Amniotic epithelial cell (primary cell): ENCODE data around the gene DAB2IP.

Source experiments
- DNase-seq: peaks from one replicate; pipeline ENCODE4 v3.0.0-alpha.2; 2010; ENCODE audit warnings: low read depth

The DAB2IP gene

DNA sequence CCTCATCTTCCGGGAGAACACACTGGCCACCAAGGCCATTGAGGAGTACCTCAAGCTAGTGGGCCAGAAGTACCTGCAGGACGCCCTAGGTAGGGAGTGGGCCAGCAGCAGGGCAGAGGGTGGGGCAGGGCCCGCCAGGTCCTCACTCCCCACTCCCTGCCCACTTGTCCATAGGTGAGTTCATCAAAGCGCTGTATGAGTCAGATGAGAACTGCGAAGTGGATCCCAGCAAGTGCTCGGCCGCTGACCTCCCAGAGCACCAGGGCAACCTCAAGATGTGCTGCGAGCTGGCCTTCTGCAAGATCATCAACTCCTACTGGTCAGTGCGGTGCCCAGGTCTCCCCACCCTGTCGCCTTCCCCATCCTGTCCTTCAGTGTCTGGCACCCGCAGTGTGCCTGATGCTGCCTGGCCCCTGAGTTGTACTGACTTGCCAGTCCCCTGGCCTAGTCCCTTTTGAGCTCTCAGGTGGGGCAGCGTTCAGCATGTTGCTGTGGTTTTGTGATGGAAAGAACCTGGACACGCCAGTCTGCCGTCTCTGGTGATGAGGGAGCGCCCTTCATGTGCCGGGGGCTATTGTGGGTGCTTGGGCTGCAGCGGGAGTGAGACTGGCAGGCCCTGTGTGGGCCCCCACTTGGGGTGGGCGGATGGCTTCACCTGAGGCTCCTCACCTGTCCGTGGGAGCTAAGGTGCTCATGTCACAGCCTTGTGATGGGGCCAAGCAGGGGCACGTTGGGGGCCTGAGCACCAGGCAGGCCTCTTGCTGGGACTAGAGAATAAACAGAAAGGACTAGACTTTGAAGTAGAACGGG is 112.3 kb downstream of the DAB2IP start:
- DNase-seq: no peak

DNA sequence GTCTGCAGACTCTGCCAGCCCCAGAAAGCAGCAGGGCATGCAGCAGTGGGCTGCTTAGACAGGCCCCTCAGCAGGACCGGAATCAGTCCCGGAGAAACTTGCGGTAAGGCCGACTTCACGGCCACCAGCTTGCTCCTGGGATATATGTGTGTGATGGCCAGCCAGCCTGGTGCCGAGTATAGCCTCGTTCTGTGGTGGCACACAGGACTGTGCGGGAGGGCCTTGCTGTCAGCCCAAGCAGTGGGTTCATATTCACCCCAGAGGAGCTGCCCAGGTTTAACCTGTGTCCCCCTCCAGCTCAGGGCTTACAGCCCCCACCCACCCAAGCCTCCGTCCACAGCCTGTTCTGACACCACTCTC is 112.9 kb downstream of the DAB2IP start:
- DNase-seq: no peak

DNA sequence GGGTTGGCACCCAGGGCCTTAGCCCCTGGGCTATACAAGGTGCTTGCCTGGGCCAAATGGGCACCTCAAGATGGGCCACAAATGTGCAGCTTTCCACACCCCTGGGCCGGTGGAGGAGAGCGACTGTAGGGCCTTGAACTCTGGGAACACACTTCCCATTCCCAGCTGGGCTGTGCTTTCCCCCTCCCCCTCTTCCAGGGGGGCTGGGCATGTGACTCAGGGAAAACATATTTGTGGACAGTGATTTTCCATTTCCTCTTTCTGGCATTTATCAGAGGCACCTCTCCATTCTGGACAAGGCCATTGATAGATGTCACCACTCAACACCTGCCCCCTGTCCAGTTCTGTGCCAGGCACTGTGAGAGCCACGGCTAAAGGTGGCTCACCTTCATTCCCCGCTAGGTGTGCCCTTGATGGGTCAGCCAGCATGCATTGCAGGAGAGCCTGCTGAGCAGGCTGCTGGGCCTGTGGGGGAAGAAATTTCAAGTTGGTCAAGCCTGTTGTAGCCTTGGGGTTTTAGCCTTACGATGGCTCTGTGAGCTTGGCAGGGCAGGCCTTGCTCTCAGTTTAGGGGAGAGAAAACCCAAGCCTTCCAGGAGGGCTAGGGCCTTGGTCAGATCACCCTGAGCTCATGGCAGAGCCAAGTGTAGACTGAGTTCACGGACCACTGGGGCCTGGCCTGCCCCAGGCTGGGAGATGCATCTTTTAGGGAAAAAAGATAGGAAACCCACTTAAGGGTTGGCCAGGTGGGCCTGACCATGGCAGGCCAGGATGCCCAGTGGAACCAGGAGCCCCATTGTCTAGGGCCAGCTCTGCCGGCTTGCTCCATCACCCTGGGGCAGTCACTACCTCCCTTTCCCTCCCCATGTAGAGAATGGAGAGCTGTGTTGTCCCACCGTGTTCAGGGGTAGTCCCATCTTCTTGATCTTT is 113.9 kb downstream of the DAB2IP start:
- DNase-seq: peak; percentile 55

DNA sequence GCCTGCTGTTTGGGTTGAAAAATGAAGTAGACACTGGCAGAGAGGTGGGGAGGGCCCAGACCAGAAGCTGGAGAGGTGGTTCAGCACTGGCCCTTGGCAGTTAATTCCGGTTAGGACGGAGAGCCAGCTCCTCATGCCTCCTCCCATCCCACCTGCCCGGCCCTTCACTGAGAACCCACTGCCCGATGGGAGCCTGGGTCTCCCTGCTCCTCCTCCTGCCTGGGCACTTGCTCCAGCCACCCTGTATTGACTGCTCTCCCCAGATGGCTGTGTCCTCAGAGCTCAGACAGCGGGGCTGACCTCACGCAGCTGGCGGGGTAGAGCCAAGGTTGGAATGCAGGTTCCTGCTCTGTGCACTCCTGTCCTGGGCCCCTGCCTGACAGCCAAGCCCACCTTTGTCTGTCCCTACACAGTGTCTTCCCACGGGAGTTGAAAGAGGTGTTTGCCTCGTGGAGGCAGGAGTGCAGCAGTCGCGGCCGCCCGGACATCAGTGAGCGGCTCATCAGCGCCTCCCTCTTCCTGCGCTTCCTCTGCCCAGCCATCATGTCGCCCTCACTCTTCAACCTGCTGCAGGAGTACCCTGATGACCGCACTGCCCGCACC is 114.7 kb downstream of the DAB2IP start:
- DNase-seq: no peak

DNA sequence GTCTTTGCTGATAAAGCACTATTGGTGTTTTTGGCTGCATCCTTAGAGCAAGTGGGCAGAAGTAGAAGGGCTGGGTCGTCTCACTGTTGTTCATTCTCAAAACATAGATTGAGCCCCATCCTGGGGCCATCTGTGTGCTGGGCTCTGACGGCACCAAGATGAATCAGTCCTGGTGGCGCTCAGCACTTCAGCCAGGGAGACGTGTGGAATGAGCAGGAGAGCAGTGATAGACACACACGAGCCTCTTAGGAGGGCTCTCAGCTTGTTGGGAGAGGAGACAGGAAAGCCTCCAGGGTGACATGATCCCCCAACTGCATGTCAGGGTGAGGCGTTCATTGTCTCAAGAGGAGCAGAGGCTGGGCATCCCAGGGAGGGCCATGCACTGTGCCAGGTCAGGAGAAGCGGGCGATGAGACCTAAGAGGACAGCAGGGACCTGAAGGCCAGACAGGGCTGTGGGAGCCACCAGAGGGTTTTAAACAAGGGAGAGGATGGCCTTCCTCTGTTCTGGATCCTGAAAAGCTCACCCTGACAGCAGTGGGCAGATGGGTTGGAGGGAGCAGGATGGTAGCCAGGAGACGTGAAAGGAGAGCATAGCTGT is 115.8 kb downstream of the DAB2IP start:
- DNase-seq: no peak

DNA sequence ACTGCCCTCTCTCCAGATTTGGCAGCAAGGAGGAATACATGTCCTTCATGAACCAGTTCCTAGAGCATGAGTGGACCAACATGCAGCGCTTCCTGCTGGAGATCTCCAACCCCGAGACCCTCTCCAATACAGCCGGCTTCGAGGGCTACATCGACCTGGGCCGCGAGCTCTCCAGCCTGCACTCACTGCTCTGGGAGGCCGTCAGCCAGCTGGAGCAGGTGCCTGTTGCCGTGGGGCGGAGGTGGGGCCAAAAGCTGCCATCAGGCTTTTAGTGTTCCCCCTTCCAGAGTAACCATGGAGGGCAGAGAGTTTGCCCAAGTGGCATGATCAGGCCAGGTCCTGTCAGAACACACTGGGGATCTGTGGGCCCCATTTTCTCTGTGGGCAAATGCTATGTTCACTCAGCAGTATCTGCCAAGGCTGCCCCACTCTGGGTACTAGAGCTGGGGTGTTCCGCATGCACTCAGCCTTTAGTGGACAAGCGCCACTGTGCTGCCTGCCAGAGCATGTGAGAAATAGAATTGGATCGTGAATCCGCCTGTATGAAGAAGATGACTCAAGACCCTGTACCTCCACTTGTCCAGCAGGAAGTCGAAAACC is 117.1 kb downstream of the DAB2IP start:
- no peak for DNase-seq

DNA sequence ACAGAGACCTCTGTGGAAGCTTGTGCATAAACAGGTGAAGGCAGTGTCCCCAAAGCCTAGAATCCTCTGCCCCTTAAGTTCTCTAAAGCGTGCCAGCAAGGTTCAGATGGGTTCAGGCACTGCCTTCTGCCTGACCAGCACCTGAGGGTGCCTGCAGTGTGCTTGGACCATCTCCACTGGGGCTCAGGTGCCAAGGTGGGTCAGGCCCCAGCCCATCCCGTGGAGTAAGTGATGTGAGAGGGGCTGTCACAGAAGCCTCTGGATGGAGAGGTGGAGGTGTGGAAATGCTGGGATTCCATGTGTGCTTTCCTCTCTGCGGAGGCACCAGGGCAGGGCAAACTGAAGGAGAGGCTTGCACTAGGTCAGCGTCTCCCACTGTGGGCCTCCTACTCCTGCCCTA is 118.5 kb downstream of the DAB2IP start:
- DNase-seq: no peak

DNA sequence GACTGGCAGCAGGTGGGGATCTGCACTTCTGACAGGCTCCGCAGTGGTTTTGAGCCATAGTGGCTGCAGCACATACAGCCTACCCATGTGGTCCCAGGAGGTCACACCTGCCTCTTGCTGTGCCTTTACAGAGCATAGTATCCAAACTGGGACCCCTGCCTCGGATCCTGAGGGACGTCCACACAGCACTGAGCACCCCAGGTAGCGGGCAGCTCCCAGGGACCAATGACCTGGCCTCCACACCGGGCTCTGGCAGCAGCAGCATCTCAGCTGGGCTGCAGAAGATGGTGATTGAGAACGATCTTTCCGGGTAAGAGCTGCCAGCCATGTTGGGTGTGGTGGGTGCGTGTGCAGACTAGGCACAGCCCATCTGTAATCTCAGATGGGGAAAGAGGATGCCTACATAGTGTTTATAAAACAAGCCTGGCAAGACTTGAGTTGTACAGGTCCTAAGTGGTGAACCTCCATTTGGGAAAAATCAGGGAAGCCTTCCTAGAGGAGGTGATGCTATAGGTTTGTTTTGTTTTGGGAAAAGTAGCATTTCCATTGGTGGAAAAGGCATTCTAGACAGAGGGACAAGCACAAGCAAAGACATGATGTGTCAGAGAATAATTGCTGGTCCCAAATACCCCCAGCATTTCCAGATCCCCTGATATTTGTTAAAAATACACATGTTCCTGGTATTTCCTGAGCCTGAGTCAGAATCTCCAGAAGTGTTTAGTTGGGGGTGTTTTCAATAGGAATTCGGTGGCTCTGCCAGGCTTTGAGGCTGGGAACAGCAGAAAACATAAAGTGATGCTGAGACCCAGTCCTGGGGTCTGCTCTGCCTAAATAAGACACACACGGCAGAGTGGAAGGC is 119.2 kb downstream of the DAB2IP start:
- no peak for DNase-seq

DNA sequence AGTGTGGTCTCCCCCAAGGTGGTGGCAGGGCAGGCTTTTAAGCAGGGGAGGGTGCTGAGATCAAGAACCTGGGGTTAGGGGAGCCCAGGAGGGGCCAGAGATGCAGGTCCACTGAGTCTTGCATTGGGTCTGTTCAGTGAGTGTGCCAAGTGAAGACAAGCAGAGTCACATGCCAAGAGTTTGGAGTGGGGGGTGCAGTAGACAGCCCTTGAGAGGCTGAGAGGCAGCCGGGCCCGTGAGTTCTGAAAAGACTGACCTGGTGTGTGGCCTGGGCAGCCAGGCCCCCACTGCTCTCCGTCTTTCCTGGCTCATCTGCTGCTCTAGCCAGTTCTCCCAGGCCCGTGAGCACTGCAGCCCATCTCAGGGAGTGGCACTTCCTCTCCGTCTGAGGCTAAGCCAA is 120.0 kb downstream of the DAB2IP start:
- DNase-seq: no peak

DNA sequence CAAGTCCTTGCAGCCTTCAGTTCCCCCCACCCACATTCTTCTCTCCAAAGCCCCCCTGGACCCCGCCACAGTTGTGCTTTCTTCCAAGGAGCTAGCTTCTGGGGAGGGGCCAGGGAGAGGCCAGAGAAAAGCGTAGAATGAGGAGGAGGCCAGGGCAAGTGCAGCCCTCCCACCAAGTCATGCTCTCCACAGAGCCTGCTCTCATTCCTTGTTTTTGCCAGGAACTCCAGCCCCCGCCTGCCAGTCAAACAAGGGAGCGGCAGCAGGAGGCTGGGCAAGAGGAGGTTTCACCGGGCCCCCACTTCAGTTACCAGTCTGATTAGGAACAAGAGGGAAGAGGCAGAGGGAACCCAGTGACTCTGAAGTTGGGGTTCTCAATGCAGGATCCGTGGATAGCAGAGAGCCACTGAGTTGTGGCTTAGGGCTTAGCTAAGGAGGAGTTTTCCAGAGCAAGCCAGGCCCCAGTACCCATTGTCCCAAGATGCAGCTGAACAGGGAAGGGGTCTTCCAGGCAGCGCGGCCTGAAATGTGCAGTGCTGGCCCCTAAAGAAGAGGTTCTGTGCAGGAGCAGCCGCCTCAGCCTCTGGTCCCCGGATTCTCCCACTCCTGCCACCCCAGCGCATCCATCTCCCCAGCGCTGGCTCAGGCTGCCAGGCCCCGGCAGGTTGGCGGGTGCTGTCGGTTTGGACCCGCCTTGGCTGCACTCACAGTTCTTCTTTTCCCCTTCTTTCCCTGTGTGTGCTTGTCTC is 120.6 kb downstream of the DAB2IP start:
- DNase-seq: no peak

DNA sequence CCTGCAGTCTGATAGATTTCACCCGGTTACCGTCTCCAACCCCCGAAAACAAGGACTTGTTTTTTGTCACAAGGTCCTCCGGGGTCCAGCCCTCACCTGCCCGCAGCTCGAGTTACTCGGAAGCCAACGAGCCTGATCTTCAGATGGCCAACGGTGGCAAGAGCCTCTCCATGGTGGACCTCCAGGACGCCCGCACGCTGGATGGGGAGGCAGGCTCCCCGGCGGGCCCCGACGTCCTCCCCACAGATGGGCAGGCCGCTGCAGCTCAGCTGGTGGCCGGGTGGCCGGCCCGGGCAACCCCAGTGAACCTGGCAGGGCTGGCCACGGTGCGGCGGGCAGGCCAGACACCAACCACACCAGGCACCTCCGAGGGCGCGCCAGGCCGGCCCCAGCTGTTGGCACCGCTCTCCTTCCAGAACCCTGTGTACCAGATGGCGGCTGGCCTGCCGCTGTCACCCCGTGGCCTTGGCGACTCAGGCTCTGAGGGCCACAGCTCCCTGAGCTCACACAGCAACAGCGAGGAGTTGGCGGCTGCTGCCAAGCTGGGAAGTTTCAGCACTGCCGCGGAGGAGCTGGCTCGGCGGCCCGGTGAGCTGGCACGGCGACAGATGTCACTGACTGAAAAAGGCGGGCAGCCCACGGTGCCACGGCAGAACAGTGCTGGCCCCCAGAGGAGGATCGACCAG is 121.3 kb downstream of the DAB2IP start:
- no peak for DNase-seq

DNA sequence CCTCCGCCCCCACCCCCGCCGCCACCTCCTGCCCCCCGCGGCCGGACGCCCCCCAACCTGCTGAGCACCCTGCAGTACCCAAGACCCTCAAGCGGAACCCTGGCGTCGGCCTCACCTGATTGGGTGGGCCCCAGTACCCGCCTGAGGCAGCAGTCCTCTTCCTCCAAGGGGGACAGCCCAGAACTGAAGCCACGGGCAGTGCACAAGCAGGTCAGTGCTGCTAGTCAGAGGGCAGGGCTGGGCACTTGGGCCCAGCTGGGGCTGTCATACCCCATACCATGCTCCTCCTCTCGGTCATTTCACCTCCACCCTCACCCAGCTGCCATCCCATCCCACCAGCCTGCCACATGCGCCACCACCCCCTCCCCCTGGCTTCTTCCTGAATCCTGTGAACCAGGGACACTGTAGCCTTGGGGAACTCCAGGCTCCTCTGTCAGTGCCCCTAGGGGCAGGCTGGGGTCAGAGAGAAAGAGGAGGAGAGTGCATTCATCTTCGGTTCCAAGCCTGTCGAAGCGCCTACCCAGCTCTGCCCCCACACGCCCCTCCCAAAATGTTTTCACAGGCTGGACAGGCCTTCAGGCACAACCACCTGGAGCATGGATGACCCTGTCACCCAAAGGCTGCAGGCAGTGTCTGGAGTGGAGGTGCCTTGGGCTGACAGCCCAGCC is 122.0 kb downstream of the DAB2IP start:
- no peak for DNase-seq

DNA sequence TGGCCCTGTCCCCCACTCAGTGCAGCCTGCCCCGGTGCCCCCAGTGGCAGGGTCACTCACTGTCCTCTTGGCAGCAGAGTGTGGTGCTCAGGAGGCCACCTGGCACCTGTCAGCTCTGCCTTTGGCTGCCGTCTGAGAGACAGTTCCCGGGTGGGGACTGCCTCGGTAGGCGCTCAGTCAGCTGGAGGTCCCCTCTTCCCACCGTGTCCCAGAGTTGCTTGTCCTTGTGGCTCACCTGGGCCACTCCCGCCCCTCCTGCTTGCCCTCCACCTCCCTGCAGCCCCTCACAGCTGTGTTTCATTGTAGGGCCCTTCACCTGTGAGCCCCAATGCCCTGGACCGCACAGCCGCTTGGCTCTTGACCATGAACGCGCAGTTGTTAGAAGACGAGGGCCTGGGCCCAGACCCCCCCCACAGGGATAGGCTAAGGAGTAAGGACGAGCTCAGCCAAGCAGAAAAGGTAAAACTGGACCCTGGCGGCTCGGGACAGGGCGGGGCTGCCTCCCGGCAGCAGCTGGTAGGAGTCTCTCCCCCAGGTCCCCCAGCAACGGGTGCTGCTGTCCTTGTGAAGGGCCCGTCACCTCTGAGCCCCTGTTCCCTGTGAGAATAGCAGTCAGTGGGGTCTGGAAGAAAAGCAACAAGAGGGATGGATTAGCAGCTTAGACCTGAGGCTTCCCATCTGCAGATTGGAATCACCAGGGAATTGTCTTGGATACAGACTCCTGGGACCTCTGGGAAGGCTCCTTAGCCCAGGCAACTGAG is 122.7 kb downstream of the DAB2IP start:
- DNase-seq: no peak

DNA sequence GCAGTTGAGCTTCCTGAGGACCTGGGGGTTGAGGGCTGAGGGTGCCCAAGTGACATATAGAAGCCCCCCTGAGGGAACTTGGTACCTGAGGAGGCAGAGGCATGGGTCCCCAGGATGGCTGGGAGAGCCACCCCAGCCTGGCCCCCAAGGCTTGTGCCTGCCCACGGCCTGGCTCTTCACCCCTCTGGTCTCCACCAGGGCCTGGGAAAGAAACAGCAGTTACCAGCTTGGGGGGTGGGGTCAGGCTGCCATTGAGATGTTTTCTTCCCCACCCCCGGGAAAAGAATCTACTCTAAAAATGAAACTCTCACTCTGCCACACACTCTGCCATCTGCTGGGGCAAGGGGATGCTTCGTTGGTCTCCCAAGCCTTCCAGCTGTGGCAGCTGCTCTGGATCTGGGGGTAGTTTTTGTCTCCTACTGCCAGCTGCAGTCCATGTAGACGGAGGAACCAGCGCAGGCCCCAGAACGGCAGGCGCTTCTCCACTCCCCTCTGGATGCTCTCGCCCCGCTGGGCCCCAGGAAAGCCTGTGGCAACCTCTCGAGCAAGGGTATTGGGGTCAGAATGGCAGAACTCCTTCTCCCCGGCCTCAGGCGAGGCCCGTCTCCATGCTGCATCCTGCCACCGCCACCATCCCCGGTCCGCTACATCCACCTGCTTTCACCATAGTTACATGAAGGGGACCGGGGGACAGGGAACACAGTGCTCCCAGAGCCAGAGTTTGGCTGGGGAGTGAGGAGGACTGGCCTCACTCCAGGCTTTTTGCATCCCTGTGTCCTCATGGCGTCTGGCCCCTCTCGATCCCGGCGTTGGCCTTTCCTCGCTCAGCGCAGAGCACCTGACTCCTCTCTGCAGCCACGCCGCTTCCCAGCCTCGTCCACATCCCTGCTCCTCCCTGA is 123.5 kb downstream of the DAB2IP start:
- DNase-seq: no peak

DNA sequence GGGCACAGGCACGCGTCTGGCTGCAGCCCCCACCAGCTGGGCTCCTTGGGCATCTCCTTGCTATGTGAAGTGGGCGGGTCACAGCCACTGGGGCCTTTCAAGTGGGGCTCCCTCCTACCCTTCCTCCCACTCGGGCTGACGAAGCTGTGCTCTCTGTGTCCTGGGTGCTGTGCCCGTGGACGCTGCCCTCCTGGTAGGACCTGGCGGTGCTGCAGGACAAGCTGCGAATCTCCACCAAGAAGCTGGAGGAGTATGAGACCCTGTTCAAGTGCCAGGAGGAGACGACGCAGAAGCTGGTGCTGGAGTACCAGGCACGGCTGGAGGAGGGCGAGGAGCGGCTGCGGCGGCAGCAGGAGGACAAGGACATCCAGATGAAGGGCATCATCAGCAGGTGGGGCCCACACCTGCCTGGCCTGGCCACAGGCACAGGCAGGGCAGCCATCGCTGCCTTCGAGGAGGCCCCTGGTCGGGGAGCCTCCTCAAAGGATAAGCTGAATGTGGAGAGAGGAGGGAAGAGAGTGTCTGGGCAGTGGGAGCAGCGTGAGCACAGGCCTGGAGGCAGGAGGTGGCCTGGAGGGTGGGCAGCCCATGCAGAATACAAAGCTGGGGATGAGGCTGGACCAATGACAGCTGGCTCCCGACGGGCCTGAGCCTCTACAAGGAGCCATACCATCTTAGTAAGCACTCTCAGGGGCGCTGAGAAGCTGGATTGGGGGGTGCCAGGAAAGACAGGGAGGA is 124.7 kb downstream of the DAB2IP start:
- DNase-seq: no peak
